Measurements from ENCODE around the gene OVAAL. TPM values are rescaled to one million over a fixed set of nuclear protein-coding genes. Genes with fewer than 3 reads are reported as not detected.
A peak's percentile ranks its signal among the peaks of the same experiment; 100 is the strongest.

Gene OVAAL
- total RNA-seq, 1 donor from 2014 or later, result not detected

DNA sequence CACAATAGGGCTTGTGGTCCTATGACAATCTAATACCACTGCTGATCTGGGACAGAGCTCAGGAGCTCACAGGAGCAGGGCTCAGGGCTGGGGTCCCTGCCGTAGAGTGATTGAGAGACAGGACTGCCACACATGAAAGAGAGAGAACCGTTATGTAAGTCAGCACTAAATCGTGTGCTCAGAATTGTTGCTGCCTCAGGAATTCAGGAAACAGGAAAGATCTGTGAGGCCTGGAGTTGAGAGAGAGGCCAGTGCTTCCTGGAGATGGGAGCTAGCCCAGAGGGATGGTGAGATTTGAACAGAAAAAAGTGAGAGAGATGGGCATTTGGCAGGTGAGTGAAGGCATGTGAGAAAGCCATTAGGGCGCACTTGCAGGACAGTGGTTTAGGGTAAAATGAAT, 38.9 kb upstream of the OVAAL start:
- no peak overlapping the region for H3K4me3 Mint-ChIP-seq (ENCODE audit: low read depth)
- no peaks in the 10 kb centered on the region for H3K9me3 Mint-ChIP-seq (ENCODE audit: low read depth)
- no peaks in the 10 kb centered on the region for H3K27me3 Mint-ChIP-seq
- TF ChIP-seq, protein P1, sequence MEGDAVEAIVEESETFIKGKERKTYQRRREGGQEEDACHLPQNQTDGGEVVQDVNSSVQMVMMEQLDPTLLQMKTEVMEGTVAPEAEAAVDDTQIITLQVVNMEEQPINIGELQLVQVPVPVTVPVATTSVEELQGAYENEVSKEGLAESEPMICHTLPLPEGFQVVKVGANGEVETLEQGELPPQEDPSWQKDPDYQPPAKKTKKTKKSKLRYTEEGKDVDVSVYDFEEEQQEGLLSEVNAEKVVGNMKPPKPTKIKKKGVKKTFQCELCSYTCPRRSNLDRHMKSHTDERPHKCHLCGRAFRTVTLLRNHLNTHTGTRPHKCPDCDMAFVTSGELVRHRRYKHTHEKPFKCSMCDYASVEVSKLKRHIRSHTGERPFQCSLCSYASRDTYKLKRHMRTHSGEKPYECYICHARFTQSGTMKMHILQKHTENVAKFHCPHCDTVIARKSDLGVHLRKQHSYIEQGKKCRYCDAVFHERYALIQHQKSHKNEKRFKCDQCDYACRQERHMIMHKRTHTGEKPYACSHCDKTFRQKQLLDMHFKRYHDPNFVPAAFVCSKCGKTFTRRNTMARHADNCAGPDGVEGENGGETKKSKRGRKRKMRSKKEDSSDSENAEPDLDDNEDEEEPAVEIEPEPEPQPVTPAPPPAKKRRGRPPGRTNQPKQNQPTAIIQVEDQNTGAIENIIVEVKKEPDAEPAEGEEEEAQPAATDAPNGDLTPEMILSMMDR (IDR thresholded peaks at IDR 0.05; ENCODE audit: unreplicated experiment), result no peak
- no peak overlapping the region for H3K27ac Mint-ChIP-seq
- H3K4me1 Mint-ChIP-seq (ENCODE audit: low read depth), result peaks cover 14% of the 10 kb centered on the region
- DNase-seq (ENCODE audit: low spot score, unreplicated experiment), result no peak
- H3K36me3 Mint-ChIP-seq (ENCODE audit: insufficient read depth), result no peaks in the 10 kb centered on the region

DNA sequence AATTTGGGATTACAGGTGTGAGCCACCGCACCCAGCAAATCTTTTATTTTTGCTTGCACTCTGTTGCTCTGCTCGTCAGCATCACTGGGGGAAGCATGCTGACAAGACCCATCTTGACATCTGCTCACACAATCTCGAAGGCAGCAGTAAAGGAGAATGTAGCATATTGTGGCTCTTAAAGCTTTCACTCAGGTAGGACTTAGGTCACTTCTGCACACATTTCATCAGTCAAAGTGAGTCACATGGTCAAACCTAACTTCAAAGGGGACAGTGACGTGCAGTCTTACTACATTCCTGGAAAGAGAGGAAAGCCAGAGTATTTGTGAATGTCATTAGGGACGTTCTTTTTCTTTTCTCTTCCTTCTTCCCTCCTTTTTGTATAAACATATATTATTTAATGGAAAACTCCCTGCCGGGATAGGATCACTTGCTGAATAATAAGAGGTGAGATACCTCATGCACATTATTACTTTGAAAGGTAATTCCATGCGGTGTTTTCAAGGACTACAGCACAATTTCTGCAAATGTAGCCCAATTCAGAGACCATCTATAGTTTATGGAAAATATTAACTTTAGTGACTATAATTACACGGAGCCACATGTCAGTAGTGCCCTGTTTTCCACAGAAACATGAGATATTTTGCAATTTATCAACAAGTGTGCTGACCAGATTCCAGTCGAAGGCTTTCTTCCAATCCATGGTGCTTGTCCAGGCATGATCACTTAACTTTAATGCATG, 37.1 kb upstream of the OVAAL start:
- Mint-ChIP-seq H3K36me3 (ENCODE audit: insufficient read depth) (no peaks in the 10 kb centered on the region), H3K27ac (peak overlapping the region; percentile 45), H3K4me3 (ENCODE audit: low read depth) (no peak overlapping the region), H3K4me1 (ENCODE audit: low read depth) (peaks cover 14% of the 10 kb centered on the region), H3K9me3 (ENCODE audit: low read depth) (no peaks in the 10 kb centered on the region), H3K27me3 (peaks cover 3% of the 10 kb centered on the region)
- TF ChIP-seq, protein P1 (IDR thresholded peaks at IDR 0.05; ENCODE audit: unreplicated experiment), result no peak
- no peak for DNase-seq (ENCODE audit: low spot score, unreplicated experiment)

DNA sequence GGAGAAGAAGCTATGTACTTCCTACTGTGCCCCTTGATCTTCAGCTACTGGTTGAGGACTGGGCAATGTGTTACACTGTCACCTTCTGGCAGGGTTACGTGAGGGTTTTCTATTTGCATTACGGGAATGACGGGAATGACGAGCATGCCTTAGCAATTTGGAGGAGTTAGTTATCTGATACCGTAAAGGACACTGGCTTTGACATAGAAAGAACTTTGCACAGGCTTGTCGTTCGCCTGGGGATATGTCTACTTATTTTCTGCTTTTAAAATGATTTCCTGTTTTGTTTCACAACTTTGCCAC, 36.6 kb upstream of the OVAAL start:
- Mint-ChIP-seq H3K27me3 (peaks cover 3% of the 10 kb centered on the region), H3K4me1 (ENCODE audit: low read depth) (peaks cover 19% of the 10 kb centered on the region), H3K9me3 (ENCODE audit: low read depth) (peaks cover 1% of the 10 kb centered on the region), H3K27ac (peak overlapping the region; percentile 45), H3K36me3 (ENCODE audit: insufficient read depth) (no peaks in the 10 kb centered on the region), H3K4me3 (ENCODE audit: low read depth) (no peak overlapping the region)
- DNase-seq (ENCODE audit: low spot score, unreplicated experiment), result no peak
- TF ChIP-seq, protein P1 (IDR thresholded peaks at IDR 0.05; ENCODE audit: unreplicated experiment), result no peak

DNA sequence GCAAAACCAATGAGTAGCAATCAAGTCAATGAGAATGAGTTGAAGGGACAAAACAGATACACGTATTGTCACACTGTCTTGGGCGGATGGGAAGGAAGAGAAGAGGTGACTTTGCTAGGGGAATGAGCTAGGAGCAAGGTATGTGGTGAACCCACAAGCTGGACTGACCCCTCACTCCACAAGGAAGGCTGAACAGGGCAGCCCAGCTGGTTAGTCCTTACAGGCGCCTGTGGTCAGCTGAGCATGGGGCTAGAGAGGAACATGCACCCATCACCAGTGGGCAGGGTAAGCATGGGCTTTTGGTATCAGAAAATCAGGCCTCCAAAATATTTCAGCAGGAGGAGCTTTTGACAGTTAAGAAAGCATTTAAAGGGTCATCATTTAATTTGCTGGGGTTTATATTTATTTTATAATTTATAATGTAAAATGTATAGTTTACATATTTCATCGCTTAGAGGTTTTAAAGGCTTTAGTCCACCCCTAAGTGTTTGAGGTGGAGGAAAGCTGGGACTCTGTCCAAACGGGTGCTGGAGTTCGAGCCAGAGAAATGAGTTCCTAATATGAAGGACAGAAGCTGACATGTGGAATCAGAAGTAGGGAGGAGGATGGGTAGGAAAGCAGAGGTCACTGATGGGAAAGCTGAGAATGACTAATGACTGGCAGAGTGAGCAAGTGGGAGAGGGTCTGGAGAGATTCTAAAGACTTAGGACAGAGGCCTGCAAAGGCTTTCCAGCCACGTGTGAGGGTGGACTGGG, 34.4 kb upstream of the OVAAL start:
- Mint-ChIP-seq H3K4me3 (ENCODE audit: low read depth) (no peak overlapping the region), H3K4me1 (ENCODE audit: low read depth) (peaks cover 21% of the 10 kb centered on the region), H3K27ac (peak overlapping the region; percentile 74), H3K9me3 (ENCODE audit: low read depth) (peaks cover 3% of the 10 kb centered on the region), H3K36me3 (ENCODE audit: insufficient read depth) (no peaks in the 10 kb centered on the region), H3K27me3 (peaks cover 3% of the 10 kb centered on the region)
- no peak for DNase-seq (ENCODE audit: low spot score, unreplicated experiment)
- TF ChIP-seq, protein P1 (IDR thresholded peaks at IDR 0.05; ENCODE audit: unreplicated experiment), result no peak

DNA sequence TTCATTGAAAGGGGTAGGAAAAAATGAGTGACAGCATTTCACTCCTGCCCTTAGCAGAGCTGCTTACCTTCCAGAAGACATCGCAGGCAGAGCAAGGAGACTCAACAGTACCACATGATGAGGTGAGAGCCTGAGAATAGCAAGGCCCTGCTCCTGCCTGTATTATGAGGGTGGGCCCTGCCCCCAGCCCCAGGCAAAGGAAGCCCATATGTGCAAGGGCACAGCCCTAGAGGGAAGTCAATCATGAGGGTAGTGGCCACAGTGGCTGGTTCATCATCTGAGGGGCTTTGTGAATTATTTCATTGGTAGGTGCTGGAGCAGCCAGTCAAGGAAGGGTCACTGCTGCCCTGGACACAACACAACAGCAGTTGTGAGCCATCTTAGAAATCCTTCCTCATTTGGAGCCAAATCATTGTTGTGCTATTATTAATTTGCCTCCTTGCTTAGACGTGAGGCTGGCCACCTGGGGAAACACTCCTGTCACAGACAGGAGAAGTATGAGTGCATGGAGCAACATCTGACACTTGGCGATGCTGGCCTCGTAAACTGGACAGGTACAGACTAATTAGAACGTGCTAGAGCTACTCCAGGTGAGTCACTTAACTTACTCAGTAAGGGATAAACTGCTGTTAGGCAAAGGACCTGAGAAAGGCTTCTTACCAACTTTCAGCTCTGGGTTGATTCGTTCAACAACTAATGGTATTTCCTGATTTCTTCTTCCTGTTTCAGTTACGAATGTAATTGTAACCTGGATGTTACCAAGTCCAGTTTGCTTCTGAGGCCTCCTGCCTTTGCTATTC, 33.6 kb upstream of the OVAAL start:
- Mint-ChIP-seq H3K9me3 (ENCODE audit: low read depth) (peaks cover 3% of the 10 kb centered on the region), H3K36me3 (ENCODE audit: insufficient read depth) (no peaks in the 10 kb centered on the region), H3K4me3 (ENCODE audit: low read depth) (no peak overlapping the region), H3K4me1 (ENCODE audit: low read depth) (peaks cover 18% of the 10 kb centered on the region), H3K27me3 (peaks cover 3% of the 10 kb centered on the region), H3K27ac (no peak overlapping the region)
- TF ChIP-seq, protein P1 (IDR thresholded peaks at IDR 0.05; ENCODE audit: unreplicated experiment), result no peak
- DNase-seq (ENCODE audit: low spot score, unreplicated experiment), result no peak

Data from progenitor cell of endocrine pancreas (in vitro differentiated cells).